KMS-11 (cell line): ENCODE measurements around the gene HARS1.

ENCODE experiments used
- H2AFZ ChIP-seq: fragments of 200-600 bp; sonication (generic); 2 replicates; pipeline ENCODE4 v1.6.1; 2016; ENCODE audit warnings: antibody characterized with exemption, mixed run types, low read depth
- H3K27ac ChIP-seq: fragments of 200-600 bp; sonication (generic); 2 replicates; pipeline ENCODE4 v1.6.1; 2016; ENCODE audit warnings: mild to moderate bottlenecking, mixed run types
- H3K27me3 ChIP-seq: fragments of 200-600 bp; sonication (generic); 2 replicates; pipeline ENCODE4 v1.6.1; 2017; ENCODE audit warnings: mild to moderate bottlenecking, low read depth, mixed run types, moderate library complexity; ENCODE audit not compliant: insufficient read depth
- H3K36me3 ChIP-seq: fragments of 200-600 bp; sonication (generic); 2 replicates; pipeline ENCODE4 v1.6.1; 2017; ENCODE audit warnings: mild to moderate bottlenecking, mixed run types; ENCODE audit not compliant: insufficient read depth
- H3K4me1 ChIP-seq: fragments of 200-600 bp; sonication (generic); 2 replicates; pipeline ENCODE4 v1.6.1; 2016; ENCODE audit warnings: mild to moderate bottlenecking, low read depth, mixed run types; ENCODE audit not compliant: poor library complexity, severe bottlenecking
- H3K4me2 ChIP-seq: fragments of 200-600 bp; sonication (generic); 2 replicates; pipeline ENCODE4 v1.7.0; 2016; ENCODE audit warnings: mild to moderate bottlenecking, mixed run types
- H3K4me3 ChIP-seq: fragments of 200-600 bp; sonication (generic); IDR thresholded peaks from 2 replicates; pipeline ENCODE4 v1.6.1; 2017; ENCODE audit warnings: low read depth, low read length, mixed read lengths; ENCODE audit not compliant: insufficient read depth
- H3K79me2 ChIP-seq: fragments of 200-600 bp; sonication (generic); 2 replicates; pipeline ENCODE4 v1.6.1; 2016; ENCODE audit warnings: low read depth, mixed run types; ENCODE audit not compliant: insufficient read depth
- H3K9ac ChIP-seq: fragments of 200-600 bp; sonication (generic); 2 replicates; pipeline ENCODE4 v1.6.1; 2016; ENCODE audit warnings: mild to moderate bottlenecking, mixed run types
- H4K20me1 ChIP-seq: fragments of 200-600 bp; sonication (generic); 2 replicates; pipeline ENCODE4 v1.6.1; 2016; ENCODE audit warnings: mild to moderate bottlenecking, mixed run types; ENCODE audit not compliant: insufficient read depth
- CTCF ChIP-seq: fragments of 200-600 bp; sonication (generic); conservative IDR thresholded peaks from 2 replicates; pipeline ENCODE4 v1.6.1; 2017; ENCODE audit warnings: low read depth, mild to moderate bottlenecking, antibody characterized with exemption, low read length, moderate library complexity, mixed read lengths

Gene HARS1

GRCh38 chr5:140700177-140701144 lies 9.3 kb upstream of the HARS1 start, which contains the start of gene ZMAT2:
TSS of gene ZMAT2 (plus strand) at chr5:140700447. CDS start at chr5:140700461, 14 bp downstream.
- no peak for TF ChIP-seq CTCF
- no peaks in the 10 kb centered on the region for H3K27me3 ChIP-seq
- H4K20me1 ChIP-seq: no peaks in the 10 kb centered on the region
- no peak within 1 kb of the TSS for H3K4me3 ChIP-seq
- no peaks in the 10 kb centered on the region for H3K4me1 ChIP-seq
- H3K27ac ChIP-seq: no peak within 1 kb of the TSS
- H3K4me2 ChIP-seq: peak within 1 kb of the TSS; percentile 8; the same call in 1 of the 2 replicates
- peaks cover 9% of the 10 kb centered on the region; the same call in 1 of the 2 replicates for H3K36me3 ChIP-seq
- H2AFZ ChIP-seq: no peak within 1 kb of the TSS
- no peaks in the 10 kb centered on the region for H3K79me2 ChIP-seq
- no peak within 1 kb of the TSS; the same call in 1 of the 2 replicates for H3K9ac ChIP-seq

GRCh38 chr5:140696891-140697492 lies 5.8 kb upstream of the HARS1 start:
- Histone ChIP-seq H3K79me2 (peaks cover 13% of the 10 kb centered on the region; the same call in 1 of the 2 replicates), H2AFZ (no peak overlapping the region), H3K9ac (no peak overlapping the region), H4K20me1 (no peaks in the 10 kb centered on the region), H3K4me1 (peaks cover 5% of the 10 kb centered on the region), H3K4me2 (no peak overlapping the region), H3K27ac (no peak overlapping the region), H3K4me3 (no peak overlapping the region), H3K27me3 (no peaks in the 10 kb centered on the region), H3K36me3 (0 out of 2 replicates have a peak, but pooled peaks cover 4% of the 10 kb centered on the region)
- TF ChIP-seq CTCF: no peak

- Histone ChIP-seq H3K27me3 (no peaks in the 10 kb centered on the region), H3K4me3 (no peak overlapping the region), H3K36me3 (0 out of 2 replicates have a peak, but pooled peaks cover 4% of the 10 kb centered on the region), H3K4me2 (no peak overlapping the region), H3K79me2 (peaks cover 31% of the 10 kb centered on the region; the same call in 1 of the 2 replicates), H4K20me1 (no peaks in the 10 kb centered on the region), H2AFZ (no peak overlapping the region), H3K9ac (no peak overlapping the region), H3K4me1 (peaks cover 12% of the 10 kb centered on the region), H3K27ac (no peak overlapping the region)
- no peak for TF ChIP-seq CTCF
Measured at GRCh38 chr5:140694276-140694675, 3.1 kb upstream of the HARS1 start.

GRCh38 chr5:140690376-140690932 lies 716 bp downstream of the HARS1 start:
- TF ChIP-seq CTCF: no peak
- no peaks in the 10 kb centered on the region for H3K27me3 ChIP-seq
- H3K4me1 ChIP-seq: peaks cover 19% of the 10 kb centered on the region
- H3K4me2 ChIP-seq: peak overlapping the region; percentile 95
- H4K20me1 ChIP-seq: no peaks in the 10 kb centered on the region
- H3K79me2 ChIP-seq: peaks cover 32% of the 10 kb centered on the region; the same call in 1 of the 2 replicates
- peak overlapping the region; percentile 60 for H3K27ac ChIP-seq
- H3K4me3 ChIP-seq: no peak overlapping the region
- peak overlapping the region; percentile 69 for H3K9ac ChIP-seq
- H2AFZ ChIP-seq: peak overlapping the region; percentile 93; the same call in 1 of the 2 replicates
- no peaks in the 10 kb centered on the region for H3K36me3 ChIP-seq
